GM23338 (cell line): ENCODE results near the gene CCR6. TPM values are rescaled to one million over a fixed set of nuclear protein-coding genes. Genes with fewer than 3 reads are reported as not detected.
"Not testable (repeated sequence)": the region's sequence is repeated elsewhere in the genome, so short reads cannot be mapped to it uniquely, and the experiment has no call there.

ENCODE experiments used
- ATAC-seq: fragments of 200-7000 bp; cut with Tn5 transposase; 3 replicates; pipeline ENCODE4 v1.9.1; 2020
- DNase-seq: peaks from one replicate; pipeline ENCODE4 v3.0.0-alpha.2; 2015; ENCODE audit warnings: low spot score
- H2AFZ ChIP-seq: fragments of 200-600 bp; sonication (generic); 2 replicates; pipeline ENCODE4 v1.8.0; 2016; ENCODE audit warnings: antibody characterized with exemption, mild to moderate bottlenecking, moderate library complexity
- H3F3A ChIP-seq: fragments of 200-600 bp; sonication (generic); replicated peaks from 2 replicates; pipeline ENCODE4 v1.8.0; 2017; ENCODE audit warnings: antibody characterized with exemption, mixed run types, low read depth
- H3K27ac ChIP-seq: fragments of 200-600 bp; sonication (generic); 2 replicates; pipeline ENCODE4 v1.6.1; 2016; ENCODE audit warnings: low read depth
- H3K27me3 ChIP-seq: fragments of 200-600 bp; sonication (generic); 2 replicates; pipeline ENCODE4 v1.8.0; 2016; ENCODE audit warnings: mild to moderate bottlenecking, mixed run types, moderate library complexity; ENCODE audit not compliant: insufficient read depth
- H3K36me3 ChIP-seq: fragments of 200-600 bp; sonication (generic); 2 replicates; pipeline ENCODE4 v1.8.0; 2016; ENCODE audit warnings: mild to moderate bottlenecking; ENCODE audit not compliant: insufficient read depth
- H3K4me1 ChIP-seq: fragments of 200-600 bp; sonication (generic); 2 replicates; pipeline ENCODE4 v1.8.0; 2016; ENCODE audit warnings: mild to moderate bottlenecking, moderate library complexity; ENCODE audit not compliant: insufficient read depth
- H3K4me2 ChIP-seq: fragments of 200-600 bp; sonication (generic); 2 replicates; pipeline ENCODE4 v1.7.1; 2017; ENCODE audit warnings: mixed run types
- H3K4me3 ChIP-seq: fragments of 200-600 bp; sonication (generic); 2 replicates; pipeline ENCODE4 v1.6.1; 2016; ENCODE audit warnings: mixed run types
- H3K79me2 ChIP-seq: fragments of 200-600 bp; sonication (generic); replicated peaks from 2 replicates; pipeline ENCODE4 v1.8.0; 2017; ENCODE audit warnings: mild to moderate bottlenecking; ENCODE audit not compliant: insufficient read depth
- H3K9me2 ChIP-seq: fragments of 200-600 bp; sonication (generic); 2 replicates; pipeline ENCODE4 v1.8.0; 2017; ENCODE audit not compliant: insufficient read depth
- H4K20me1 ChIP-seq: fragments of 200-600 bp; sonication (generic); replicated peaks from 2 replicates; pipeline ENCODE4 v1.8.0; 2017; ENCODE audit warnings: mild to moderate bottlenecking; ENCODE audit not compliant: insufficient read depth
- H3K27ac Mint-ChIP-seq: 2 replicates; pipeline ENCODE4 v1.8.0; 2020; ENCODE audit warnings: inconsistent platforms, mild to moderate bottlenecking, moderate library complexity, mixed read lengths
- H3K27me3 Mint-ChIP-seq: 3 replicates; pipeline ENCODE4 v1.8.0; 2022; ENCODE audit warnings: low read depth, mild to moderate bottlenecking, moderate library complexity, mixed read lengths, inconsistent platforms; ENCODE audit not compliant: insufficient read depth, poor library complexity
- H3K36me3 Mint-ChIP-seq: 3 replicates; pipeline ENCODE4 v1.8.0; 2021; ENCODE audit warnings: low read depth, mild to moderate bottlenecking, inconsistent platforms, moderate library complexity, mixed read lengths
- H3K4me1 Mint-ChIP-seq: 3 replicates; pipeline ENCODE4 v1.8.0; 2020; ENCODE audit warnings: mild to moderate bottlenecking, inconsistent platforms, mixed read lengths
- H3K4me3 Mint-ChIP-seq: 3 replicates; pipeline ENCODE4 v1.8.0; 2021; ENCODE audit warnings: moderate library complexity, mild to moderate bottlenecking, inconsistent platforms, mixed read lengths
- H3K9me3 Mint-ChIP-seq: 3 replicates; pipeline ENCODE4 v1.8.0; 2020; ENCODE audit warnings: moderate library complexity, mild to moderate bottlenecking, inconsistent platforms, mixed read lengths
- CREB1 ChIP-seq: fragments of 250-450 bp; sonication (Bioruptor Pico); IDR thresholded peaks from 2 replicates; pipeline ENCODE4 v1.5.0; 2020; ENCODE audit warnings: low read depth, mild to moderate bottlenecking, moderate library complexity
- CTCF ChIP-seq, 2 experiments: fragments of 200-600 bp in 1 of 2; sonication (generic) in 1 of 2; conservative IDR thresholded peaks; 2 replicates each; pipeline versions ENCODE4 v1.5.1 to v1.6.1; 2016 to 2017; ENCODE audit warnings: antibody characterized with exemption in 2 of 2, low read depth in 2 of 2, mild to moderate bottlenecking in 2 of 2, moderate library complexity in 1 of 2
- ETS1 ChIP-seq: IDR thresholded peaks from 2 replicates; pipeline ENCODE4 v1.6.1; 2016; ENCODE audit warnings: antibody characterized with exemption
- EZH2 ChIP-seq: fragments of 200-600 bp; sonication (generic); IDR thresholded peaks from one replicate; pipeline ENCODE4 v1.8.0; 2017; ENCODE audit warnings: antibody characterized with exemption, mild to moderate bottlenecking, low read depth; ENCODE audit not compliant: unreplicated experiment
- EZH2phosphoT487 ChIP-seq: fragments of 200-600 bp; sonication (generic); IDR thresholded peaks from one replicate; pipeline ENCODE4 v1.8.1; 2018; ENCODE audit warnings: antibody characterized with exemption; ENCODE audit not compliant: unreplicated experiment
- JUNB ChIP-seq: IDR thresholded peaks from one replicate; pipeline ENCODE4 v1.6.1; 2016; ENCODE audit warnings: antibody characterized with exemption; ENCODE audit not compliant: unreplicated experiment
- NANOG ChIP-seq: IDR thresholded peaks from 2 replicates; pipeline ENCODE4 v1.6.1; 2016; ENCODE audit warnings: antibody characterized with exemption, borderline replicate concordance
- POLR2AphosphoS5 ChIP-seq: IDR thresholded peaks from 2 replicates; pipeline ENCODE4 v1.6.1; 2016; ENCODE audit warnings: antibody characterized with exemption, low read depth
- STAT1 ChIP-seq: IDR thresholded peaks from one replicate; pipeline ENCODE4 v1.6.1; 2016; ENCODE audit warnings: antibody characterized with exemption; ENCODE audit not compliant: unreplicated experiment
- ZNF114 ChIP-seq: fragments of 250-450 bp; sonication (Bioruptor Pico); IDR thresholded peaks from 2 replicates; pipeline ENCODE4 v1.5.0; 2020; ENCODE audit warnings: mild to moderate bottlenecking, moderate library complexity
- polyA plus RNA-seq: library from polyadenylated mRNA; unstranded; fragments of >200 nt; fragmentation: Nextera tagmentation; extraction: Ambion mirVana; gene quantifications from 2 replicates; pipeline ENCODE4 v1.2.1, GENCODE V29; 2016
- total RNA-seq: library from RNA; depleted of rRNA; stranded (reverse); fragments of >200 nt; shearing (Covaris generic); gene quantifications from 2 replicates; pipeline ENCODE4 v1.2.3, GENCODE V29; 2014

The CCR6 gene
- total and polyA plus RNA-seq, 2 experiments from 2014 or later: not detected

GRCh38 chr6:167078745-167079144, 44.2 kb upstream of the CCR6 start:
- no peaks in the 10 kb centered on the region for H3K4me1 ChIP-seq
- H3K4me3 ChIP-seq: no peak overlapping the region
- no peaks in the 10 kb centered on the region for H3K36me3 ChIP-seq
- H3K27ac Mint-ChIP-seq: no peak overlapping the region
- no peaks in the 10 kb centered on the region for H3K27me3 Mint-ChIP-seq
- peaks cover 8% of the 10 kb centered on the region; the same call in 2 of the 3 replicates for H3K9me3 Mint-ChIP-seq
- no peaks in the 10 kb centered on the region for H4K20me1 ChIP-seq
- H3F3A ChIP-seq: no peaks in the 10 kb centered on the region
- H3K27me3 ChIP-seq: no peaks in the 10 kb centered on the region
- H3K79me2 ChIP-seq: no peaks in the 10 kb centered on the region
- no peaks in the 10 kb centered on the region for H3K4me1 Mint-ChIP-seq
- H3K36me3 Mint-ChIP-seq: no peaks in the 10 kb centered on the region
- TF ChIP-seq EZH2phosphoT487 (no peak), EZH2 (no peak)
- no peak for DNase-seq
- no peaks in the 10 kb centered on the region for H3K9me2 ChIP-seq
- H3K27ac ChIP-seq: no peak overlapping the region
- H3K4me2 ChIP-seq: no peak overlapping the region
- H3K4me3 Mint-ChIP-seq: no peak overlapping the region
- no peak overlapping the region for H2AFZ ChIP-seq
- no peak for ATAC-seq

GRCh38 chr6:167079853-167080297, 43.0 kb upstream of the CCR6 start:
- Mint-ChIP-seq H3K4me1 (no peaks in the 10 kb centered on the region), H3K27me3 (no peaks in the 10 kb centered on the region), H3K27ac (no peak overlapping the region), H3K36me3 (no peaks in the 10 kb centered on the region), H3K4me3 (no peak overlapping the region), H3K9me3 (peaks cover 9% of the 10 kb centered on the region; the same call in 2 of the 3 replicates)
- ATAC-seq (peak; percentile 68), DNase-seq (no peak)
- H2AFZ ChIP-seq: peak overlapping the region; percentile 79; the same call in 1 of the 2 replicates
- no peak overlapping the region for H3K27ac ChIP-seq
- H3K79me2 ChIP-seq: no peaks in the 10 kb centered on the region
- H3K4me2 ChIP-seq: no peak overlapping the region
- H3K4me3 ChIP-seq: no peak overlapping the region
- no peaks in the 10 kb centered on the region for H3K4me1 ChIP-seq
- H3K27me3 ChIP-seq: no peaks in the 10 kb centered on the region
- H3F3A ChIP-seq: no peaks in the 10 kb centered on the region
- no peaks in the 10 kb centered on the region for H3K9me2 ChIP-seq
- H3K36me3 ChIP-seq: no peaks in the 10 kb centered on the region
- H4K20me1 ChIP-seq: no peaks in the 10 kb centered on the region
- TF ChIP-seq CTCF (conservative IDR thresholded peaks at IDR 0.05; ENCODE audit: low read depth in 2 of 2) (peak; percentile 14 to 36; a peak in 2 of 4 replicates), ETS1 (no peak)

GRCh38 chr6:167087857-167088354, 35.0 kb upstream of the CCR6 start:
- Histone ChIP-seq H3K4me3 (no peak overlapping the region), H3K36me3 (peaks cover 7% of the 10 kb centered on the region), H3K4me2 (no peak overlapping the region), H3K27me3 (no peaks in the 10 kb centered on the region), H3F3A (no peaks in the 10 kb centered on the region), H2AFZ (no peak overlapping the region), H4K20me1 (no peaks in the 10 kb centered on the region), H3K79me2 (no peaks in the 10 kb centered on the region), H3K27ac (no peak overlapping the region), H3K9me2 (no peaks in the 10 kb centered on the region), H3K4me1 (no peaks in the 10 kb centered on the region)
- no peaks in the 10 kb centered on the region; the same call in 2 of the 3 replicates for H3K4me1 Mint-ChIP-seq
- DNase-seq (no peak), ATAC-seq (no peak)
- no peak overlapping the region for H3K27ac Mint-ChIP-seq
- no peak for TF ChIP-seq EZH2phosphoT487
- TF ChIP-seq JUNB: no peak
- no peak for TF ChIP-seq ETS1
- no peak for TF ChIP-seq CREB1 (CRISPR knock-in tag)
- TF ChIP-seq POLR2AphosphoS5: no peak
- TF ChIP-seq EZH2: no peak
- no peak for TF ChIP-seq NANOG
- no peak for TF ChIP-seq ZNF114 (CRISPR knock-in tag)
- no peak for TF ChIP-seq STAT1
- H3K36me3 Mint-ChIP-seq: peaks cover 15% of the 10 kb centered on the region; the same call in 2 of the 3 replicates
- H3K4me3 Mint-ChIP-seq: no peak overlapping the region
- H3K9me3 Mint-ChIP-seq: peaks cover 41% of the 10 kb centered on the region
- peaks cover 7% of the 10 kb centered on the region for H3K27me3 Mint-ChIP-seq

GRCh38 chr6:167088741-167089140, 34.2 kb upstream of the CCR6 start:
- H3K4me2 ChIP-seq, H3K27ac ChIP-seq, H3K4me3 ChIP-seq, H3K9me2 ChIP-seq, H3K27me3 Mint-ChIP-seq, ATAC-seq, H3F3A ChIP-seq, H3K4me1 ChIP-seq, H3K27me3 ChIP-seq, H3K27ac Mint-ChIP-seq, H3K4me3 Mint-ChIP-seq, H3K4me1 Mint-ChIP-seq, H3K79me2 ChIP-seq, H4K20me1 ChIP-seq, DNase-seq, H2AFZ ChIP-seq, H3K36me3 ChIP-seq: not testable (repeated sequence)
- Mint-ChIP-seq H3K36me3 (peaks cover 15% of the 10 kb centered on the region; the same call in 2 of the 3 replicates), H3K9me3 (peaks cover 33% of the 10 kb centered on the region)
